HK-2 (cell line): Measurements from ENCODE around the gene MATCAP1.

Source experiments
- DNase-seq: peaks from one replicate; pipeline ENCODE4 v3.0.0-alpha.2; 2018; ENCODE audit not compliant: unreplicated experiment

The MATCAP1 gene

GRCh38 chr16:67128417-67128816 lies 55.3 kb downstream of the MATCAP1 start:
- no peak for DNase-seq
